Activated CD4-positive, CD25-positive, alpha-beta regulatory T cell treated with anti-CD3 and anti-CD28 coated beads, Interleukin-2, amount 50 U/mL, for 72 hours (primary cell): ENCODE measurements around the gene ITGB7.
"Not testable (repeated sequence)": the region's sequence is repeated elsewhere in the genome, so short reads cannot be mapped to it uniquely, and the experiment has no call there.

Experiments
- DNase-seq: peaks from one replicate; pipeline ENCODE4 v3.0.0; 2021

ITGB7 gene

DNA sequence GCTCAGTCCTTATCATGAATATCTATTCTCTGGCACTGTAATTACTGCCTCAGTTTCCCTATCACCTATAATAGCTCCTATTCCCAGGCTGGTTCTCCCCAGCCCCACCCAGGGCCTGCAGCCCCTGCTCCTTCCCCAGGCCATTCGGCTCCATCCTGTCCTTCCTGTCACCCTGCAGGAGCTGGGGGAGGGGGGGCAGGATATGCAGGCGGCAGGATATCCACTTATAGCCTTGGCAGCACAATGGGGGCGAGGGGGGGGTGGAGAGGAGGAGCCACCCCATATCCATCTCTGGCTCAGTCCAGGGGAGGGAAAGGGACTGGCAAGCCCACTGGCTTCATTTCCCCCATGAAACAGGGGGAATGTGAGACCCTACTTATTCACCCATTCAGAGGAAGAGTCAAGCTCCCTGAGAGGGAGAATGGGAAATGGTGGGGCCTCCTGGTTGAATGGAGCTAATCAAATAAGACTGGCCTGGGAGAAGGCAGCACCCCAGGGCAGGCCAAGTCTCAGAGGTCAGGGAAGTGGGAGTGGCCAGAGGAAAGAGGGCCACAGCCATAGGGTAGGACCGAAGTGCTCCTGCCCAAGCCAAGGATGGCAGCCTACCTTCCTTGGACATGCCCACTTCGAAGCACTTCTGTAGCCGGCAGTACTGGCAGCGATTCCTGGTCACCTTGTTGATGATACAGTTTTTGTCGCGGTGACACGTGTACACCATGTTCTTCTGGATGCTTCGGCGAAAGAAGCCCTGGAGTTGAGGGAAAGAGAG lies 7.8 kb upstream of the ITGB7 start:
- no peak for DNase-seq

DNA sequence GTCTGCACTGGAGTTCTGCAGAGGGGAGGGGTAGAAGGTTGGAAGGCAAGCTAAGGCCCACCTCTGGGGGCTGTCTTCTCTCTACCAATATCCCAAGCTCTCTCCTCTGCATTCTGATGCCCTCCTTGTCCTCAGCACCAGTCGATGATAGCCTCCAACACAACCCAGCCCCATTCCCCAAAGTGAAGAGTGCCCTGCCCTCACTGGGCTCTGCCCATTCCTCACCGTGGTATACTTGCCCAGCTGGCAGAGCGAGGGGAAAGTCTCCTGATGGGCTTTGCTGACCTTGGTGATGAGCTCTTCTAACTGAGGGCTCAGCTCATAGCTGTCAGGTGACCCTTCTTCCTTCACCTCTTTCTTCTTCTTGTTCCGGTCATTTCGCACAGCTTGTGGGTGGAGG lies 7.2 kb upstream of the ITGB7 start:
- no peak for DNase-seq

DNA sequence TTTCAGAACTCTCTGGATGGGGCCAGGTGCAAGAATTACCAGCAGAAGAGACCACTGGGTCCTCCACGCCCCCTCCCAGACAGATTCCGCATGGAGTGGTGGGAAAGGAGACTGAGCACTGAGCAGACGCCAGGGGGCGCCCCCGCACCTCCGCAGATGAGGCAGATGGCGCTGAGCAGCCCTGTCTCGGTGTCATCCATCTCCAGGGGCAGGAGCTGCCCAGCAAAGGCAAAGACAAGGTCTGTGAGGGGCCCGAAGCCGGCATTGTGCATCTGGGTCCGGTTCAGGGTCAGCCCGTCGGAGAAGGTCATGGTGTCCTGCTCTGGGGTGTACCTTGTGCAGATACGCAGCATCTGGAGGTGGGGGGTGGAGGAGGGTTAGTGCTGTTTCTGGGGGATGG lies 6.3 kb upstream of the ITGB7 start:
- peak; percentile 89 for DNase-seq

DNA sequence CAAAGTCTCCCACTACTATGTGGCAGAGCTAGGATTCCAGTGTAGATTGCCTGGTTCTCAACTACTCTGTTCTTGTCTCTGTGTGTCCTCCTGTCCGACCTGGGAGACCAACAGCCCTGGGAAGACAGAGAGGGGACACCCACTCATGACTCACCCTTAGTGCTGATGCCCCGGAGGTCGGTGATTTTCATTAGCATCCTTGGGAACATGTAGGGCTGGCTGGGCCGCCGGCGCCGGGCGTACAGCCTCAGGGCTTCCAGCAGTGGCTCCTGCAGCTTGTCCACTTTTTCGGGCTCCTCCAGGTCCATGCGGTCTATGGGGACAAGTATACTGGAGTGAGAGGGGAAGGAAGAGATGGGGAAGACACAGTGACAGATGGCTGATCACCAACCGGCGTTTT lies 5.9 kb upstream of the ITGB7 start:
- no peak for DNase-seq

DNA sequence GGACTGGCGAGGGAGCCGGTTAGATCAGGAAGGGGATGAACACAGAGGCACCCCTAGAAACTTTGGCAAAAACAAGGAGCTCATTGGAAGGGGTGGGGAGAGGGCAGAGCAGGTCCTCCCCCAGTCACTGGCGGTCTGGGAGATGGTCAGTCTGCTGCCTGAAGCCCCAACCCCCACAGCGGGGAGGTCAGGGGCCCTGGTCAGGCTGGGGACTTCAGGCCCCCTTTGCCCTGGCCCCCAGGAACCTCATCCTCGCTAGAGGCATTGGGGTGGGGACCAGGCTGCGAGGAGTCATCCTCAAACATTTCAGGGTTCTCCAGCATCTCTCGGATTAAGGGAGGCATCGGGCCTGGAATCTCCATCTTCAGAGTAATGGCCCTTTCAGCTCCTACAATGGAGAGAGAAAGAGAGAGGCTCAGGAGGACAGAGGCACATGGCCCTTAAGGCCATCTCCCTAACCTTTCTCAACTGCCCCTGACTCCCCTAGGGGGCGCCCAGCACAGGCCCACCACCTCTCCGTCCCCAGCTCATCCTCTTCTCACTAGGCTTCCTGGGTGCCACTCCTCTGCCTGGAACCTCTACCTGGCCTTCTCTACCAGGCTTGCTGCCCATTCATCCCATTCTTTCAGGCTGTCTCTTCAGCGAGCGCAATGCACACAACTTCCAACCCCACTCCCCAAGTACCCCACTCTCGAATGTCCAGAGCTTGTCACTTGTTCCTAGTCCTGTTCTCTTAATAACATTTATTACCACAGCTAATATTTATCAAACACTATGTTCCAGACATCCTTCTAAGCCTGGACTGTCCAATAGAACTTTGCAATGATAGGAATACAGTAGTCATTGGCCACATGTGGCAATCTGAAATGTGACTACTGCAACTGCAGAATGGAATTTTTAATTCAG lies 4.7 kb upstream of the ITGB7 start:
- no peak for DNase-seq

GRCh38 chr12:53210843-53211242 lies 3.8 kb upstream of the ITGB7 start:
- DNase-seq, result no peak

- no peak for DNase-seq
Observed at GRCh38 chr12:53208877-53209463, 1.9 kb upstream of the ITGB7 start.

- no peak for DNase-seq
Observed at GRCh38 chr12:53208435-53208834, 1.4 kb upstream of the ITGB7 start.

- DNase-seq, result peak; percentile 72
Observed at GRCh38 chr12:53205747-53206419, 1.2 kb downstream of the ITGB7 start.

DNA sequence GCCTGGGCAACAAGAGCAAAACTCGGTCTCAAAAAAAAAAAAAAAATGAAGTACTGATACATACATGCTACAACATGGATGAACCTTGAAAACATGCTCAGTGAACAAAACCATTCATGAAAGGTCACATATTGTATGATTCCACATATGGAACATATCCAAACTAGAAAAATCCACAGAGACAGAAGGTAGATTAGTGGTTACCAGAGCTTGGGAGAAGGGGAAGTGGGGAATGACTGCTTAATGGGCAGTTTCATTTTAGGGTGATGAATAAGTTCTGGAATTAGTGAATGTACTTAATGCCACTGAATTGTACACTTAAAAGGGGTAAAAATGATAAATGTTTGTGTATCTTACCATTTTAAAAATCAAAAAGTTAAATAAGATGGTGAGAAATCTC lies 2.7 kb downstream of the ITGB7 start:
- DNase-seq, result no peak

GRCh38 chr12:53202316-53202715 lies 4.7 kb downstream of the ITGB7 start:
- DNase-seq, result not testable (repeated sequence)

- no peak for DNase-seq
Observed at GRCh38 chr12:53201639-53202038, 5.4 kb downstream of the ITGB7 start.

DNA sequence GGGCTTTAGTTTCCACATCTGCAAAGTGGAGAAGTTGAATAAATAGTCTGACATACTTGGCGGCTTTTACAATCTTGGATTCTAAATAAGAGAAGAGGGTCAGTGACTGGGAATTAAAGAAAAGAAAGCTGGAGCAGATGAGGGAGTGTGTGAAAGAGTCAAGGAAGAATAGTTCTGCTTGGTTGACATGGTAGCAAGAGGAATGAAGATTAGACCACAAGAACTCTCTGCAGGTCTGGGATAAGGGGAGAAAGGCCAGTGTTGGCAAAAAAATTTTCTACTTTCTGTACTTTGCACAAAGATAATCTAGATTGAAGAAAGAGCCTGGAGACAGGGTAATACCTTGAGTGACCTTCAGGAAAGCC lies 5.9 kb downstream of the ITGB7 start:
- DNase-seq, result no peak

GRCh38 chr12:53200458-53201176 lies 6.4 kb downstream of the ITGB7 start:
- DNase-seq, result no peak

DNA sequence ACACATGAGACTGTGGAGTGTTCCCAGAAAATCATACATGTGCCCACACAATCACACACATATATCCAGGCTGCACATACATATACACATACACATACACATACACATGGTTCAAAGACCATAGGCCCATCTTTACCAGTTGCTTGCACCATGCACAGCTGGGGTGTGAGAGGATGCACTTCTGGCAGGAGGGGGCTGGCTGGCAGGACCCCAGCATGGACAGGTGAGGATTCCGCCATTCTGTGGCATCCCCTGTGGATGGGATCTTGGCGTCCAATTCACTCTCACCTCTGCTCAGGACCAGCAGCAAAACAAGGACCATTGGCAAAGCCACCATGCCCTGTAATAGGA lies 7.0 kb downstream of the ITGB7 start:
- no peak for DNase-seq

- no peak for DNase-seq
Observed at GRCh38 chr12:53199700-53200099, 7.4 kb downstream of the ITGB7 start.

- DNase-seq, result no peak
Observed at GRCh38 chr12:53198486-53199110, 8.5 kb downstream of the ITGB7 start.

- no peak for DNase-seq
Observed at GRCh38 chr12:53197011-53197640, 9.9 kb downstream of the ITGB7 start.

DNA sequence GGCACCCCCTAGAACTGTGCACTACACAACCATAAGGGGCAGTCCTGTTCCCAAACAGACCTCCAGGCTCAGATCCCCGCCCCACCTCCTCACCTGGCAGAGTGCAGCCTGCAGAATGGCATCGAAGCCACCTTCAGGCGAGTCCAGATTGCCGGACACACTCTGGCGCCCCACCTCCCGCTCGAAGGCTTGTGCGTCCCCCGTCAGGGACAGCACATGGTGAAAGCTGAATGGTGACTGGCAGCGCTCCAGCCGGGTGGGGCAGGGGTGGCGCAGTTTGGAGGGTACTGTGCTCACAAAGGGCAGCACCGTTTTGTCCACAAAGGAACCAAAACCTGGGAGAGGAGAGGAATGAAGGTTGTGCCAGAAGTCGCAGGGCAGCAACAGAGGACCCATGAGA lies 10.6 kb downstream of the ITGB7 start:
- DNase-seq, result no peak

DNA sequence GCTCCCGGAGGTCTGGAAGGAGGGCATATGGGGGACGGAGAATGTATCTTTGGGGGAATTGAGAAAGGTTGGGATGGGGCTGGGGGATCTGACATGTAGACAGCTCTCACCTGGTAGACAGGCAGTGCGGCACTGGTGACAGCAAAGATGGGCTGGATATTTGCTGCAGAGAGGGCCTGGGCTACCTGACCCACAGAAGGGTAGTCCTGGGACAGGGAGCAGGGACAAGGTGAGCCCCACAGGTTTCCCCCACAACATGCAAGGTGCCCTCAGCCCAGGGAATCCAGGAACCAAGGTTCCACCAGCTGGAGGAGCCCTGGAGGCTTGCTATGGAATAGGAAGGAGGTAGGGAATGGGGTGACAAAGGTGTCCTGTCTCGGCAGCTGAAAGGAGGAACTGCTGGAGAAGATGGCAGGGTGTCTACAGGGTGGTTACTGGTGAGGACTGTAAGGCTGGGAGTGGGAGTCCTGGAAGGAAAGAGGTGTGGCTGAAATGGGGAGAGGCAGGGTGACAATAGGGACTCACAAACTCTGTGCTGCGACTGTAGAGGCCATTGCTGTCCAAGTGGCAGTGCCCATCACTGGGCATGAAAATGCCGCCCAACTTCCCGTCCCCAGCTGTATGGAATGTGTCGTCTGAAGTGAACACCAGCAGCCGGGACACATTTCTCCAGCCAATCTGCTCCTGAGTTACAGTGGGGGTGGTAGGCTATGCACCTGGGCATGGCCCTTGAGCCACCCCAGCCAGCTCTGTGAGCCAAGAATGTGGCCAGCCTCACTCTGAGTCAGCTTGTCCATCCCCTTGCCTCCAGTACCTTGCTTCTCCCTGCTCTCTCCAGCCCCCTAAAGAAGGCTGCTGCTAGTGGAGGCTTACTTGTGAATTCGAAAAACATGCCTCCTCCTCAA lies 11.3 kb downstream of the ITGB7 start:
- no peak for DNase-seq

DNA sequence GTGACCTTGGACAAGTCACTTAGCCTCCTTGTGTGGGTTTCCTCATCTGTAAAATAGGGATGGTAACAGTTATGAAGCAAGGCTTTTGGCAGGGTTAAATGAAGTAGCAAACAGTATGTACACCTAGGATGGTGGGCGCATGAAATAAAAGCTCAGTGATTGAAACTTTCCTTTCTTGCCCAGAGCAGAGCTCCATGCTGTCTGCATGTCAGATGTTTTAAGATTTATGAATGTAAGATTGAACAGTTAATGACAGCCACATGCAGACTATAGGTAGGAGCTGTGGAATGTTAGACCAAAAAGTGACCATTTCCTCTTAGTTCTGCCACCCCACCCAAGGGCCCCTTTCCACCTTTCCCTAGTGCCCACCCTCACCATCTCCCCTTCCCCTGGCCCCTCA lies 12.1 kb downstream of the ITGB7 start:
- DNase-seq, result no peak
